Osteocyte (in vitro differentiated cells): Measurements from ENCODE around the gene STARD5. TPM values are rescaled to one million over a fixed set of nuclear protein-coding genes. Genes with fewer than 3 reads are reported as not detected.

Experiments used
- DNase-seq: peaks from one replicate; pipeline ENCODE4 v3.0.0; 2021; ENCODE audit warnings: mixed read lengths; ENCODE audit not compliant: unreplicated experiment; ENCODE audit errors: extremely low spot score
- H3K27ac Mint-ChIP-seq: one replicate; pipeline ENCODE4 v1.8.0; 2021; ENCODE audit warnings: mild to moderate bottlenecking, mixed read lengths; ENCODE audit not compliant: unreplicated experiment
- H3K27me3 Mint-ChIP-seq: one replicate; pipeline ENCODE4 v1.8.0; 2021; ENCODE audit warnings: mixed read lengths; ENCODE audit not compliant: unreplicated experiment
- H3K36me3 Mint-ChIP-seq: one replicate; pipeline ENCODE4 v1.8.0; 2021; ENCODE audit warnings: mixed read lengths; ENCODE audit not compliant: unreplicated experiment
- H3K4me1 Mint-ChIP-seq: one replicate; pipeline ENCODE4 v1.8.0; 2021; ENCODE audit warnings: mixed read lengths; ENCODE audit not compliant: unreplicated experiment
- H3K4me3 Mint-ChIP-seq: one replicate; pipeline ENCODE4 v1.8.0; 2021; ENCODE audit warnings: mild to moderate bottlenecking, moderate library complexity, mixed read lengths; ENCODE audit not compliant: unreplicated experiment
- H3K9me3 Mint-ChIP-seq: one replicate; pipeline ENCODE4 v1.8.0; 2021; ENCODE audit warnings: mixed read lengths; ENCODE audit not compliant: unreplicated experiment
- CTCF ChIP-seq: fragments of 200-600 bp; sonication (generic); IDR thresholded peaks from 2 replicates; pipeline ENCODE4 v1.5.0; 2021; ENCODE audit warnings: antibody characterized with exemption, mild to moderate bottlenecking, moderate library complexity
- total RNA-seq: library from RNA; stranded (reverse); gene quantifications from 2 replicates; pipeline ENCODE4 v1.2.1, GENCODE V29; 2021

The STARD5 gene
- total RNA-seq, 1 donor from 2014 or later = 1.3 TPM

GRCh38 chr15:81314378-81314777 is 9.6 kb downstream of the STARD5 start:
- H3K27me3 Mint-ChIP-seq = no peaks in the 10 kb centered on the region
- H3K4me1 Mint-ChIP-seq = peaks cover 11% of the 10 kb centered on the region
- no peak for DNase-seq
- TF ChIP-seq CTCF = no peak
- no peak overlapping the region for H3K27ac Mint-ChIP-seq
- no peaks in the 10 kb centered on the region for H3K36me3 Mint-ChIP-seq
- no peak overlapping the region for H3K4me3 Mint-ChIP-seq
- no peaks in the 10 kb centered on the region for H3K9me3 Mint-ChIP-seq

GRCh38 chr15:81313686-81314085 is 10.3 kb downstream of the STARD5 start:
- no peaks in the 10 kb centered on the region for H3K36me3 Mint-ChIP-seq
- H3K4me3 Mint-ChIP-seq = no peak overlapping the region
- TF ChIP-seq CTCF = no peak
- no peak for DNase-seq
- H3K9me3 Mint-ChIP-seq = no peaks in the 10 kb centered on the region
- no peak overlapping the region for H3K27ac Mint-ChIP-seq
- no peaks in the 10 kb centered on the region for H3K27me3 Mint-ChIP-seq
- H3K4me1 Mint-ChIP-seq = peaks cover 11% of the 10 kb centered on the region

GRCh38 chr15:81312790-81313543 is 11.0 kb downstream of the STARD5 start:
- no peaks in the 10 kb centered on the region for H3K36me3 Mint-ChIP-seq
- no peaks in the 10 kb centered on the region for H3K27me3 Mint-ChIP-seq
- peak overlapping the region; percentile 59 for H3K27ac Mint-ChIP-seq
- TF ChIP-seq CTCF = no peak
- DNase-seq = no peak
- H3K4me1 Mint-ChIP-seq = peaks cover 11% of the 10 kb centered on the region
- H3K4me3 Mint-ChIP-seq = no peak overlapping the region
- no peaks in the 10 kb centered on the region for H3K9me3 Mint-ChIP-seq

GRCh38 chr15:81311752-81312464 is 12.0 kb downstream of the STARD5 start:
- H3K36me3 Mint-ChIP-seq = no peaks in the 10 kb centered on the region
- TF ChIP-seq CTCF = no peak
- H3K9me3 Mint-ChIP-seq = no peaks in the 10 kb centered on the region
- no peak for DNase-seq
- H3K4me1 Mint-ChIP-seq = peaks cover 11% of the 10 kb centered on the region
- H3K4me3 Mint-ChIP-seq = no peak overlapping the region
- H3K27me3 Mint-ChIP-seq = no peaks in the 10 kb centered on the region
- no peak overlapping the region for H3K27ac Mint-ChIP-seq

- no peak overlapping the region for H3K4me3 Mint-ChIP-seq
- H3K27me3 Mint-ChIP-seq = no peaks in the 10 kb centered on the region
- H3K9me3 Mint-ChIP-seq = no peaks in the 10 kb centered on the region
- DNase-seq = no peak
- no peak overlapping the region for H3K27ac Mint-ChIP-seq
- no peaks in the 10 kb centered on the region for H3K36me3 Mint-ChIP-seq
- TF ChIP-seq CTCF = no peak
- H3K4me1 Mint-ChIP-seq = peaks cover 11% of the 10 kb centered on the region
These were observed 13.5 kb downstream of the STARD5 start for GRCh38 chr15:81310480-81310879.
